Measurements from ENCODE around the gene CDK14.
"Not testable (repeated sequence)": the region's sequence is repeated elsewhere in the genome, so short reads cannot be mapped to it uniquely, and the experiment has no call there.

CDK14 gene

GRCh38 chr7:90763108-90763507 lies 167.0 kb downstream of the CDK14 start:
- DNase-seq = no peak

GRCh38 chr7:90764848-90765570 lies 168.9 kb downstream of the CDK14 start:
- DNase-seq = no peak

- peak; percentile 37 for DNase-seq
Observed at GRCh38 chr7:90766814-90767564, 170.9 kb downstream of the CDK14 start.

GRCh38 chr7:90768301-90768700 lies 172.2 kb downstream of the CDK14 start:
- no peak for DNase-seq

GRCh38 chr7:90769036-90769435 lies 172.9 kb downstream of the CDK14 start:
- DNase-seq = no peak

GRCh38 chr7:90769566-90769965 lies 173.4 kb downstream of the CDK14 start:
- DNase-seq = not testable (repeated sequence)

GRCh38 chr7:90771281-90771680 lies 175.2 kb downstream of the CDK14 start:
- DNase-seq = peak; percentile 60

GRCh38 chr7:90772410-90772809 lies 176.3 kb downstream of the CDK14 start:
- DNase-seq = no peak

GRCh38 chr7:90773269-90773668 lies 177.1 kb downstream of the CDK14 start:
- no peak for DNase-seq

- DNase-seq = no peak
Observed at GRCh38 chr7:90774706-90775105, 178.6 kb downstream of the CDK14 start.

- DNase-seq = no peak
Observed at GRCh38 chr7:90775383-90775965, 179.4 kb downstream of the CDK14 start.

GRCh38 chr7:90777041-90777440 lies 180.9 kb downstream of the CDK14 start:
- no peak for DNase-seq

- DNase-seq = no peak
Observed at GRCh38 chr7:90777465-90777864, 181.3 kb downstream of the CDK14 start.

- DNase-seq = no peak
Observed at GRCh38 chr7:90777886-90778285, 181.8 kb downstream of the CDK14 start.

GRCh38 chr7:90788052-90788451 lies 191.9 kb downstream of the CDK14 start:
- DNase-seq = peak; percentile 59

GRCh38 chr7:90789736-90790306 lies 193.7 kb downstream of the CDK14 start:
- no peak for DNase-seq

GRCh38 chr7:90791596-90791995 lies 195.5 kb downstream of the CDK14 start:
- DNase-seq = no peak

- DNase-seq = no peak
Observed at GRCh38 chr7:90792301-90792700, 196.2 kb downstream of the CDK14 start.

GRCh38 chr7:90794234-90794633 lies 198.1 kb downstream of the CDK14 start:
- not testable (repeated sequence) for DNase-seq

- peak; percentile 17 for DNase-seq
Observed at GRCh38 chr7:90797596-90797995, 201.5 kb downstream of the CDK14 start.

- DNase-seq = peak; percentile 41
Observed at GRCh38 chr7:90804370-90804769, 208.2 kb downstream of the CDK14 start.

GRCh38 chr7:90815552-90815951 lies 219.4 kb downstream of the CDK14 start:
- not testable (repeated sequence) for DNase-seq

GRCh38 chr7:90816511-90817142 lies 220.5 kb downstream of the CDK14 start:
- DNase-seq = peak; percentile 99
